HCT116 (cell line): ENCODE data around the gene NID2. TPM values are rescaled to one million over a fixed set of nuclear protein-coding genes. Genes with fewer than 3 reads are reported as not detected.

Experiments
- ATAC-seq: fragments of 200-7000 bp; cut with Tn5 transposase; 2 replicates; pipeline ENCODE4 v1.9.1; 2020; ENCODE audit warnings: mild to moderate bottlenecking, moderate library complexity
- BruUV-seq: library from RNA; stranded (reverse); fragments of 400-500 nt; replicated peaks from 2 replicates; lab custom pipeline; 2021; lab: Mats Ljungman, UMichigan
- CTCF ChIA-PET: fragments of 300-600 bp; sonication (Branson Sonifier 250); formaldehyde crosslinking; loops from one replicate; lab custom pipeline; 2021; ENCODE audit warnings: antibody characterized with exemption; lab: Charles Lee
- POLR2A ChIA-PET: fragments of 300-600, 350-600 bp; sonication (Branson Sonifier 250); formaldehyde crosslinking; loops from one replicate; lab custom pipeline; 2021; ENCODE audit warnings: antibody characterized with exemption; lab: Charles Lee
- RAD21 ChIA-PET, 2 experiments: fragments of 300-600 bp; sonication (Branson Sonifier 250); formaldehyde crosslinking; loops; one replicate each; lab custom pipeline; 2023; ENCODE audit warnings: low total read pairs in 2 of 2; ENCODE audit not compliant: uncharacterized antibody in 2 of 2, unreplicated experiment in 2 of 2, low non-redundant PET in 1 of 2; lab: Charles Lee
- DNase-seq: peaks from one replicate; pipeline ENCODE4 v3.0.0-alpha.2; 2010; ENCODE audit warnings: low read depth, low spot score
- H2AFZ ChIP-seq: fragments of 200-600 bp; shearing (Covaris generic), sonication (generic); 2 replicates; pipeline ENCODE4 v1.6.1; 2017; ENCODE audit warnings: low read depth, mixed run types, mixed read lengths, antibody characterized with exemption, low read length; ENCODE audit not compliant: poor library complexity, severe bottlenecking
- H3K27ac ChIP-seq: 2 replicates; pipeline ENCODE4 v1.5.1; 2012; ENCODE audit warnings: low read depth, low read length
- H3K27me3 ChIP-seq: fragments of 200-600 bp; sonication (generic); 2 replicates; pipeline ENCODE4 v1.6.1; 2016; ENCODE audit warnings: mixed run types, low read length, mixed read lengths; ENCODE audit not compliant: insufficient read depth
- H3K36me3 ChIP-seq, 2 experiments: fragments of 200-500 bp in 1 of 2; fragments of 200-600 bp in 1 of 2; sonication (Bioruptor generic) in 1 of 2; sonication (generic) in 1 of 2; 2 replicates each; pipeline versions ENCODE4 v1.5.1 to v1.6.1; 2014 to 2016; ENCODE audit warnings: low read length in 2 of 2, inconsistent platforms in 1 of 2, mixed read lengths in 1 of 2, mixed run types in 1 of 2; ENCODE audit not compliant: insufficient read depth in 2 of 2, control insufficient read depth in 1 of 2
- H3K4me1 ChIP-seq, 2 experiments: fragments of 200-600 bp in 1 of 2; sonication (generic) in 1 of 2; 2 replicates each; pipeline versions ENCODE4 v1.5.1 to v1.6.1; 2012 to 2017; ENCODE audit warnings: low read length in 2 of 2, inconsistent platforms in 1 of 2, mild to moderate bottlenecking in 1 of 2, mixed read lengths in 1 of 2, mixed run types in 1 of 2, moderate library complexity in 1 of 2; ENCODE audit not compliant: insufficient read depth in 2 of 2, control insufficient read depth in 1 of 2
- H3K4me2 ChIP-seq: fragments of 200-600 bp; sonication (generic); 2 replicates; pipeline ENCODE4 v1.6.1; 2017; ENCODE audit warnings: mixed run types, low read length, mixed read lengths
- H3K4me3 ChIP-seq, 2 experiments: fragments of 200-600 bp in 1 of 2; sonication (generic) in 1 of 2; replicated peaks in 1 of 2; 2 replicates each; pipeline ENCODE4 v1.5.1; 2011 to 2016; ENCODE audit warnings: low read length in 2 of 2, control low read depth in 1 of 2, low read depth in 1 of 2, mild to moderate bottlenecking in 1 of 2, mixed read lengths in 1 of 2, mixed run types in 1 of 2
- H3K79me2 ChIP-seq: fragments of 200-600 bp; sonication (generic); 2 replicates; pipeline ENCODE4 v1.6.1; 2017; ENCODE audit warnings: mild to moderate bottlenecking, mixed run types, low read length, moderate library complexity, mixed read lengths; ENCODE audit not compliant: insufficient read depth
- H3K9ac ChIP-seq: fragments of 200-600 bp; sonication (generic); 2 replicates; pipeline ENCODE4 v1.6.1; 2016; ENCODE audit warnings: low read length, mixed read lengths
- H3K9me2 ChIP-seq: fragments of 200-600 bp; sonication (generic), shearing (Covaris generic); 2 replicates; pipeline ENCODE4 v1.6.1; 2017; ENCODE audit warnings: mixed run types, mild to moderate bottlenecking, moderate library complexity; ENCODE audit not compliant: insufficient read depth
- H3K9me3 ChIP-seq, 2 experiments: fragments of 200-500 bp in 1 of 2; fragments of 200-600 bp in 1 of 2; sonication (Bioruptor generic) in 1 of 2; sonication (generic) in 1 of 2; 2 replicates each; pipeline ENCODE4 v1.6.1; 2014 to 2017; ENCODE audit warnings: low read length in 2 of 2, mixed read lengths in 2 of 2, inconsistent platforms in 1 of 2, low read depth in 1 of 2, mild to moderate bottlenecking in 1 of 2, mixed run types in 1 of 2, moderate library complexity in 1 of 2; ENCODE audit not compliant: control insufficient read depth in 1 of 2, insufficient read depth in 1 of 2
- H4K20me1 ChIP-seq: fragments of 200-600 bp; sonication (generic), shearing (Covaris generic); 2 replicates; pipeline ENCODE4 v1.6.1; 2017; ENCODE audit warnings: mixed run types, mild to moderate bottlenecking, moderate library complexity; ENCODE audit not compliant: insufficient read depth
- ATF3 ChIP-seq: IDR thresholded peaks from 2 replicates; pipeline ENCODE4 v1.6.1; 2012
- CBX3 ChIP-seq: IDR thresholded peaks from 2 replicates; pipeline ENCODE4 v1.6.1; 2012; ENCODE audit warnings: low read depth
- CEBPB ChIP-seq: IDR thresholded peaks from 2 replicates; pipeline ENCODE4 v1.6.1; 2012; ENCODE audit warnings: low read depth
- EGR1 ChIP-seq: IDR thresholded peaks from 2 replicates; pipeline ENCODE4 v1.6.1; 2012; ENCODE audit warnings: low read depth
- ELF1 ChIP-seq: IDR thresholded peaks from 2 replicates; pipeline ENCODE4 v1.6.1; 2012; ENCODE audit warnings: low read depth, borderline replicate concordance
- EZH2 ChIP-seq: fragments of 200-600 bp; sonication (generic); IDR thresholded peaks from 2 replicates; pipeline ENCODE4 v1.6.1; 2017; ENCODE audit warnings: antibody characterized with exemption, mixed run types
- POLR2A ChIP-seq: IDR thresholded peaks from 2 replicates; pipeline ENCODE4 v1.7.0; 2011; ENCODE audit warnings: borderline replicate concordance; ENCODE audit not compliant: insufficient read depth, insufficient read length; ENCODE audit errors: extremely low read depth
- POLR2AphosphoS5 ChIP-seq: IDR thresholded peaks from 2 replicates; pipeline ENCODE4 v1.6.1; 2011; ENCODE audit warnings: mild to moderate bottlenecking, low read depth, low read length, moderate library complexity
- RAD21 ChIP-seq: IDR thresholded peaks from 2 replicates; pipeline ENCODE4 v1.6.1; 2012; ENCODE audit warnings: low read depth, mild to moderate bottlenecking
- REST ChIP-seq: IDR thresholded peaks from 2 replicates; pipeline ENCODE4 v1.6.1; 2012; ENCODE audit warnings: low read depth
- SRF ChIP-seq: IDR thresholded peaks from 2 replicates; pipeline ENCODE4 v1.6.1; 2012; ENCODE audit warnings: low read depth
- YY1 ChIP-seq: IDR thresholded peaks from 2 replicates; pipeline ENCODE4 v1.6.1; 2011; ENCODE audit warnings: low read length, low read depth, moderate library complexity, mild to moderate bottlenecking; ENCODE audit not compliant: insufficient replicate concordance; ENCODE audit errors: extremely low read depth
- intact Hi-C: fragments of 100-400 bp; cut with micrococcal nuclease; formaldehyde crosslinking; loops from 2 replicates; pipeline ENCODE4 v1.10.0; 2022
- total RNA-seq: library from RNA; stranded (reverse); gene quantifications from one replicate; pipeline ENCODE4 v1.2.1, GENCODE V29; 2021; ENCODE audit not compliant: unreplicated experiment
- TF ChIP-seq, protein P1 (sequence below): IDR thresholded peaks from 2 replicates; pipeline ENCODE4 v1.6.1; 2011; ENCODE audit warnings: mild to moderate bottlenecking, low read length, moderate library complexity; ENCODE audit not compliant: insufficient replicate concordance; ENCODE audit errors: extremely low read depth

Gene NID2
- total RNA-seq, 1 experiment from 2014 or later = 0.84 TPM

DNA sequence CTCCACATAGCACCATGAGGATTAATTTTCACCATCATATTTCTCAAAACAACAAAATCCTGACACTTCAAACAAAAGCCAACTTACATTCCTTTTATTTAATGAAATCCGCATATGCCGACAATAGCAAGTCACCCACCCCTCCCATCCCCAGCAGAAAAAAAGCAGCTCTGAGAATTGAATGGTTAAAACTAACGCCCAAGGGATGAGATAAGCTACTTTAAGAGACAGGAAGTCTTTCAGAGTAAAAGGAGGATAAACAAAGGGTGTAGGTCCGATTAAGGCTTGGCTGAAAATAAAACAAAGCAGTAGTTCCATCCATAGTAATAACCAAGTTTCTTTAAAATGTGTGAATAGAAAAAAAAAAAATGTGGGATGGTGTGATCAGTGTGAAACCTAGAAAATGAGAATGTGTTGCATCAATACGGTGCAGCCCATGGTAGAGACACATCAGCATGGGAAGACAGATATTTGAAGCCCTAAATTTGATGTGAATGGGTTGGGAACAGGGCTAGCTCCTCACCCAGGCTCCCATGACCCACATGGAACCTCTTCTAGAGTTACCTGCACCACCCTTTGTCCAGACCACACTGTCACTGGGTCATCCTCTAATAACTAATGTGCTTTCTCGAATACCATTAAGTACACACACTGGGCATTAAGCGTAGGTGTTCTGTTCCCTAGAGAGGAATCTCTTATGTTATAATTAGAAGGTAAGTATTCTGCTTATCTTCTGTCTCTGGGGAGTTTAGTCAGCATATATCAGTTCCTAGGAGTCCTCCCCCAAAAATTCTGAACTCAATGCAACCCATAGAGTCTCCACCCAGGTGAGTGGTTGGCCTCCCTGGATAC is 47.8 kb downstream of the NID2 start:
- H2AFZ ChIP-seq = no peak overlapping the region
- no peaks in the 10 kb centered on the region for H3K4me1 ChIP-seq
- ChIA-PET POLR2A (no interaction called here), RAD21 (no interaction called here)
- intact Hi-C loops = no loop called here
- no peak for DNase-seq
- no peak overlapping the region for H3K27ac ChIP-seq
- H3K27me3 ChIP-seq = peaks cover 6% of the 10 kb centered on the region; the same call in 1 of the 2 replicates
- no peak for TF ChIP-seq YY1
- no peak for TF ChIP-seq ELF1
- TF ChIP-seq EZH2 = no peak
- TF ChIP-seq, protein P1, sequence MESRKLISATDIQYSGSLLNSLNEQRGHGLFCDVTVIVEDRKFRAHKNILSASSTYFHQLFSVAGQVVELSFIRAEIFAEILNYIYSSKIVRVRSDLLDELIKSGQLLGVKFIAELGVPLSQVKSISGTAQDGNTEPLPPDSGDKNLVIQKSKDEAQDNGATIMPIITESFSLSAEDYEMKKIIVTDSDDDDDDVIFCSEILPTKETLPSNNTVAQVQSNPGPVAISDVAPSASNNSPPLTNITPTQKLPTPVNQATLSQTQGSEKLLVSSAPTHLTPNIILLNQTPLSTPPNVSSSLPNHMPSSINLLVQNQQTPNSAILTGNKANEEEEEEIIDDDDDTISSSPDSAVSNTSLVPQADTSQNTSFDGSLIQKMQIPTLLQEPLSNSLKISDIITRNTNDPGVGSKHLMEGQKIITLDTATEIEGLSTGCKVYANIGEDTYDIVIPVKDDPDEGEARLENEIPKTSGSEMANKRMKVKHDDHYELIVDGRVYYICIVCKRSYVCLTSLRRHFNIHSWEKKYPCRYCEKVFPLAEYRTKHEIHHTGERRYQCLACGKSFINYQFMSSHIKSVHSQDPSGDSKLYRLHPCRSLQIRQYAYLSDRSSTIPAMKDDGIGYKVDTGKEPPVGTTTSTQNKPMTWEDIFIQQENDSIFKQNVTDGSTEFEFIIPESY = no peak
- no peak for TF ChIP-seq ATF3
- TF ChIP-seq CBX3 = no peak
- TF ChIP-seq POLR2A = no peak
- TF ChIP-seq POLR2AphosphoS5 = no peak
- no peak for TF ChIP-seq CEBPB
- no peak for TF ChIP-seq REST
- no peak for TF ChIP-seq RAD21
- TF ChIP-seq EGR1 = no peak
- no peak for TF ChIP-seq SRF
- TF ChIP-seq, all 23 proteins: peak for 0
- no peak for ATAC-seq
- H3K9me3 ChIP-seq = no peaks in the 10 kb centered on the region
- no peaks in the 10 kb centered on the region for H4K20me1 ChIP-seq
- no TSS peak for BruUV-seq
- CTCF ChIA-PET = no interaction called here
- H3K9ac ChIP-seq = no peak overlapping the region
- H3K79me2 ChIP-seq = no peaks in the 10 kb centered on the region
- no peak overlapping the region for H3K4me3 ChIP-seq
- no peak overlapping the region for H3K4me2 ChIP-seq
- no peaks in the 10 kb centered on the region for H3K9me2 ChIP-seq
- no peaks in the 10 kb centered on the region for H3K36me3 ChIP-seq
